Parathyroid adenoma (tissue), 2 donors: Measurements from ENCODE around the gene ENDOV.

Experiments
- H2AFZ ChIP-seq: fragments of 300-600 bp; sonication (generic); one replicate; pipeline ENCODE4 v1.7.0; 2017; ENCODE audit warnings: antibody characterized with exemption, mild to moderate bottlenecking
- H3K27ac ChIP-seq: fragments of 300-600 bp; sonication (generic); one replicate; pipeline ENCODE4 v1.7.0; 2017
- H3K27me3 ChIP-seq: fragments of 300-600 bp; sonication (generic); one replicate; pipeline ENCODE4 v1.7.0; 2017; ENCODE audit warnings: low read length; ENCODE audit not compliant: control insufficient read depth, insufficient read depth
- H3K36me3 ChIP-seq: fragments of 300-600 bp; sonication (generic); one replicate; pipeline ENCODE4 v1.7.0; 2017; ENCODE audit warnings: low read length; ENCODE audit not compliant: control insufficient read depth, insufficient read depth
- H3K4me1 ChIP-seq: fragments of 300-600 bp; sonication (generic); one replicate; pipeline ENCODE4 v1.7.0; 2017; ENCODE audit warnings: control low read depth
- H3K4me2 ChIP-seq: fragments of 300-600 bp; sonication (generic); one replicate; pipeline ENCODE4 v1.7.0; 2017; ENCODE audit warnings: low read length
- H3K4me3 ChIP-seq: fragments of 300-600 bp; sonication (generic); one replicate; pipeline ENCODE4 v1.7.0; 2017; ENCODE audit warnings: low read depth, low read length
- H3K79me2 ChIP-seq: fragments of 300-600 bp; sonication (generic); one replicate; pipeline ENCODE4 v1.7.0; 2017; ENCODE audit warnings: control low read depth
- H3K9ac ChIP-seq: fragments of 300-600 bp; sonication (generic); one replicate; pipeline ENCODE4 v1.7.0; 2017; ENCODE audit warnings: mild to moderate bottlenecking
- H3K9me3 ChIP-seq: fragments of 300-600 bp; sonication (generic); one replicate; pipeline ENCODE4 v1.7.0; 2017; ENCODE audit warnings: low read length; ENCODE audit not compliant: control insufficient read depth
- TF ChIP-seq, protein P1 (sequence below): fragments of 300-600 bp; sonication (generic); IDR thresholded peaks from one replicate; pipeline ENCODE4 v1.7.0; 2017; ENCODE audit warnings: antibody characterized with exemption, mild to moderate bottlenecking
- donor health status: primary hyperparathyroidism.

Gene ENDOV

DNA sequence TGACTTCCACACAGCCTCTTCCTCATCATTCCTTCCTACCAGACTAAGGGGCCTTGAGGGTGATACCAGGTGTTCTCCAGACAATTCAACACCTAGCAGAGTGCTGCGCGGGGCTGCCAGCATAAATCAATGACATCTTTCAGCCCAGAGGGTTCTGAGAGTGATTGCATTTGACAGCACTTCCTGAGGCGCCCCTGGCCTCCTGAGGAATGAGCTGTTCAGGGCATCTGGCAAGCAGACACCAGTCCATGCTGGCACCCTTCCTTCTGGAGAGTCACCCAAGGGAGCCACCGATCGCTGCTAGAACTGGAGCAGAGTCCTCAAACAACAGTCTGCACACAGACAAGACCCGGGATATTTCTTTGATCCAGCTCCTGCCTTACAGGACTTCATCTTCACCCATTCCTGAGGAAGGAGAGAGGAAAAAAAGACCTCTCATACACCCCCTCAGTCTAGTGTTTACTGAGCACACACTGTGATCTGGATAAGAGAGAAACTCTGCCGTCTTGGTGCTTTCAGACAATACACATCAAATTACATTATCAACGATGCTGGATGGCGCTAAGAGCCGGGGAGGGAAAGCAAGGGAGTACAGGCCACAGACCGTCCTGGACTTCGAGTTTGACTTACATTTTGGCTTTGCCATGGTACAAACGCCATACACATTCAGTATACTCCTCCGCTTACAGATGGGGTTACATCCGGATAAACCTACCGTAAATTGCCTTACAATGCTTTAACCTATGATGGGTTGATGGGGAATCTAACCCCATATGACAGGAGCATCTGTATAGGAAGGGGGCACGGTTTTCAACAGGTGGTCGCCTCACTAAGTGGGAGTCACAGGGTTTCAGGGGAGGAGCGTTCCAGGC, 38.4 kb downstream of the ENDOV start:
- Histone ChIP-seq H3K79me2 (no peaks in the 10 kb centered on the region), H3K4me1 (peaks cover 9% of the 10 kb centered on the region), H3K9ac (no peak overlapping the region), H2AFZ (peak overlapping the region; percentile 95), H3K4me3 (no peak overlapping the region), H3K9me3 (no peaks in the 10 kb centered on the region), H3K27me3 (no peaks in the 10 kb centered on the region), H3K4me2 (peak overlapping the region; percentile 93), H3K36me3 (no peaks in the 10 kb centered on the region), H3K27ac (peak overlapping the region; percentile 96)
- TF ChIP-seq, protein P1, sequence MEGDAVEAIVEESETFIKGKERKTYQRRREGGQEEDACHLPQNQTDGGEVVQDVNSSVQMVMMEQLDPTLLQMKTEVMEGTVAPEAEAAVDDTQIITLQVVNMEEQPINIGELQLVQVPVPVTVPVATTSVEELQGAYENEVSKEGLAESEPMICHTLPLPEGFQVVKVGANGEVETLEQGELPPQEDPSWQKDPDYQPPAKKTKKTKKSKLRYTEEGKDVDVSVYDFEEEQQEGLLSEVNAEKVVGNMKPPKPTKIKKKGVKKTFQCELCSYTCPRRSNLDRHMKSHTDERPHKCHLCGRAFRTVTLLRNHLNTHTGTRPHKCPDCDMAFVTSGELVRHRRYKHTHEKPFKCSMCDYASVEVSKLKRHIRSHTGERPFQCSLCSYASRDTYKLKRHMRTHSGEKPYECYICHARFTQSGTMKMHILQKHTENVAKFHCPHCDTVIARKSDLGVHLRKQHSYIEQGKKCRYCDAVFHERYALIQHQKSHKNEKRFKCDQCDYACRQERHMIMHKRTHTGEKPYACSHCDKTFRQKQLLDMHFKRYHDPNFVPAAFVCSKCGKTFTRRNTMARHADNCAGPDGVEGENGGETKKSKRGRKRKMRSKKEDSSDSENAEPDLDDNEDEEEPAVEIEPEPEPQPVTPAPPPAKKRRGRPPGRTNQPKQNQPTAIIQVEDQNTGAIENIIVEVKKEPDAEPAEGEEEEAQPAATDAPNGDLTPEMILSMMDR, result no peak

DNA sequence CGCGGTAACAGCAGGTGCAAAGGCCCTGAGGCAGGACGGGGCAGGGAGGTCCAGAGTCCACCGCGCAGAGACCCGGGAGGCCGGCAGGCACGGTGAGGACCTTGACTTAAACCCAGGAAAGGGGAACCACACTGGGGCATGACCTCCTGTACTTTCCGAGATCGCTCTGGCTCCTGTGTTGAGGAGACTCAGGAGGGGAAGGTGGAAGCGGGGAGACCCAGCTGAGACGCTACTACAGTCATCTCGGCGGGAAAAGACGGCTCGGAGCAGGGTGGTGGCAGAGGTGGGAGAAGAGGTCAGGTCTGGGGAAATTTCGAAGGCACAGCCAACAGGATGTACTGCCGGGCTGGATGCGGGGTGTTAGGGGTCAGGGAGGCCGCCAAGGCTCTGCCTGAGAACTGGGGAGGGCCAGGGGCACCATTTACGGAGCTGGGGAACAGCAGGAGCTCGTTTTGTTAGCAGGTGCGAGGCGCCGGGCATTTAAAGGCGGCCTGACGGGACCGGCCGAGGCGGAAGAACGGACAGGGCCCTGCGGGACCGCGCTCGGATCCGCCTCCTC, 39.1 kb downstream of the ENDOV start:
- no peaks in the 10 kb centered on the region for H3K9me3 ChIP-seq
- peaks cover 9% of the 10 kb centered on the region for H3K4me1 ChIP-seq
- no peaks in the 10 kb centered on the region for H3K79me2 ChIP-seq
- peak overlapping the region; percentile 93 for H3K4me2 ChIP-seq
- no peaks in the 10 kb centered on the region for H3K36me3 ChIP-seq
- peak overlapping the region; percentile 96 for H3K27ac ChIP-seq
- H2AFZ ChIP-seq, result peak overlapping the region; percentile 95
- TF ChIP-seq, protein P1, result no peak
- H3K4me3 ChIP-seq, result peak overlapping the region; percentile 87
- H3K9ac ChIP-seq, result peak overlapping the region; percentile 98
- no peaks in the 10 kb centered on the region for H3K27me3 ChIP-seq

DNA sequence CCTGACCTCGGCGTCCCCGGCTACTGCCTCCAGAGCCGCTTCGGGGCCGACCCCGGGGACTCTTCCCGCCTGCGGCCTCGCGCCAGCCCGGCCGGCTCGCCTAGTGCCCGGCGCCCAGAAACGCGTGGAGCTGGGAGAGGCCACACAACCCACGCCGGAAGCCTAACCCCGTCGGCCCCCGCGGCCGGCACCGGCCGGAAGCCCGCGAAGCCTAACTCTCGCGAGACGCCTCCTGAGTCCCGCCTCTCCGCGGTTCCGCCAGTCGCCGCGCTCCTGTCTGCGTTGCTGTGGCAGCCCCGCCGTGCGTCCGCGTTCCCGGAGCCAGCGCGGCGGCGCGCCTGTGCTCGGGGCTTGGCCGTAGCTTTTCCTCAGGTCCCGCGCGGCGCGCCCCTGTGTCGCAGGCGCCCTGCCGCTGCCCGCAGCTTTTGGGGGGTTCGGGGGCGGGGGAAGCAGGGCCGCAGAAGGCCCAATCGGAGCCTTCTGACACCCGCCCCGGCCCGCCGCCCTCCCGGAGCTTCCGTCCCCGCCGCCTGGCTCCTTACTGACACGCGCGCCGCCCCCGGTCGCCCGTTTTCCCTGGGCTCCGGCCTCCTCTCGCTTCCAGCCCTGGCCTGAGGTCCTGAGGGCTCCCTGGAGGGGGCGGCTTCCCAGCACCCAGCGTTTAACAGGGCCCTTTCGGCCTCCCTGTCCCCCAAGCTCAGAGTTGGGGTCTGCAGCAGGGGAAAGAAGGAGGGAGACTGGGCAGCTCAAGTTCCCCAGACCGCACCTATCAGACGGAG, 39.8 kb downstream of the ENDOV start:
- Histone ChIP-seq H3K4me3 (peak overlapping the region; percentile 87), H3K4me1 (peaks cover 9% of the 10 kb centered on the region), H3K9ac (peak overlapping the region; percentile 98), H3K27ac (peak overlapping the region; percentile 96), H2AFZ (peak overlapping the region; percentile 95), H3K79me2 (no peaks in the 10 kb centered on the region), H3K4me2 (peak overlapping the region; percentile 93), H3K36me3 (no peaks in the 10 kb centered on the region), H3K9me3 (no peaks in the 10 kb centered on the region), H3K27me3 (no peaks in the 10 kb centered on the region)
- TF ChIP-seq, protein P1, result peak; percentile 13

DNA sequence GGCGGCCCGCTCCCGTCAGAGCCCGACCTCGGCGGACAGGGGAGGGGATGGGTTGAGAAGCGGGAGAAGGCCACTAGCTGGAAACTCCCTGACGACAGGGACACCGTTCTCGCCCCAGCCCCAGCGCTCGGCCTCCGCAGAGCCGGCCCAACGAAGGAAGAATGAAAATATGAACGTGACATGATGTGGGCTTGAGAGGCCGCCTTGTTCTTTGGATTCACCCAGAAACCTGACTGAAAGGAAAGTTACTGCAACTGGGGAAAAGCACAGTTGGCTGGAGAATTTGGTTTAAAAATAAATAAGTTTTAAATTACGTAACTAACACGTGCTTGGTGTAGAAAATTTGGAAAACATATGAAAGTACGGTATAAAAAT, 40.4 kb downstream of the ENDOV start:
- peak overlapping the region; percentile 95 for H2AFZ ChIP-seq
- H3K27ac ChIP-seq, result peak overlapping the region; percentile 96

More for the DNA sequence above, 40.4 kb downstream of the ENDOV start:
- H3K9ac ChIP-seq, result peak overlapping the region; percentile 98
- H3K4me2 ChIP-seq, result peak overlapping the region; percentile 93
- H3K4me3 ChIP-seq, result peak overlapping the region; percentile 87
- H3K9me3 ChIP-seq, result no peaks in the 10 kb centered on the region
- H3K27me3 ChIP-seq, result no peaks in the 10 kb centered on the region
- TF ChIP-seq, protein P1, result no peak
- H3K79me2 ChIP-seq, result no peaks in the 10 kb centered on the region
- peaks cover 9% of the 10 kb centered on the region for H3K4me1 ChIP-seq
- H3K36me3 ChIP-seq, result no peaks in the 10 kb centered on the region
